ENCODE results near the gene CRYBG2.

CRYBG2 gene

DNA sequence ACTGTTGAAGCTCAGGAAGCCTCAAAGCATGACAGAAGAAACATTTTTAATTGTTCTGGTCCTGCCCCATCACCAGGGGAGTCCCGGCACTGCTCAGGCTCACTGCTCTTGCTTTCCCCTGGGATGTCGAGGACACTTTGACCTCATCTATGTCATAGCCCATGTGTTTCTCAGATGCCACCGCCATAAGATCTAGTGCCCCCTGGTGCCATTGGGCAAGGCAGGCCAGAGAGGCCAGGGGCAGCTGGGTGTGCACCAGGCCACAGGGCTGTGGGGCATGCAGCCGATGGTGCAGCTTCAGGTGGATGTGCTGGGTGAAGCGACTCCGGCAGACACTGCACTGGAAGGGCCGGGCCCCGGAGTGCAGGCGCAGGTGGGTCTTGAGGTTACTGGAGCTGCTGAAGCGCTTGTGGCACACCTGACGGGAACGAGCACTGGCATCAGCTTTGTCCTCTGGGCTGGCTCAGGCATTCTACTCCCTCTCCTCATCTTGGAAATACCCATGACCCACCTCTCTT lies 7.7 kb upstream of the CRYBG2 start:
- no peak for DNase-seq (ENCODE audit: low read depth)
- TF ChIP-seq CTCF (IDR thresholded peaks at IDR 0.05; ENCODE audit: low read depth, low read length) (no peak), POLR2A (IDR thresholded peaks at IDR 0.05; ENCODE audit: extremely low read depth, insufficient read length) (no peak), MAX (IDR thresholded peaks at IDR 0.05; ENCODE audit: low read depth, low read length) (no peak), MYC (IDR thresholded peaks at IDR 0.05; ENCODE audit: low read depth, low read length) (no peak)
- H3K4me3 ChIP-seq (ENCODE audit: low read depth, low read length), result no peak overlapping the region

- no peak for DNase-seq (ENCODE audit: low read depth)
- H3K4me3 ChIP-seq (ENCODE audit: low read depth, low read length), result no peak overlapping the region
- TF ChIP-seq CTCF (IDR thresholded peaks at IDR 0.05; ENCODE audit: low read depth, low read length), result no peak
- no peak for TF ChIP-seq MAX (IDR thresholded peaks at IDR 0.05; ENCODE audit: low read depth, low read length)
- TF ChIP-seq POLR2A (IDR thresholded peaks at IDR 0.05; ENCODE audit: extremely low read depth, insufficient read length), result no peak
- TF ChIP-seq MYC (IDR thresholded peaks at IDR 0.05; ENCODE audit: low read depth, low read length), result no peak
Observed at GRCh38 chr1:26360807-26361604, 7.1 kb upstream of the CRYBG2 start.

DNA sequence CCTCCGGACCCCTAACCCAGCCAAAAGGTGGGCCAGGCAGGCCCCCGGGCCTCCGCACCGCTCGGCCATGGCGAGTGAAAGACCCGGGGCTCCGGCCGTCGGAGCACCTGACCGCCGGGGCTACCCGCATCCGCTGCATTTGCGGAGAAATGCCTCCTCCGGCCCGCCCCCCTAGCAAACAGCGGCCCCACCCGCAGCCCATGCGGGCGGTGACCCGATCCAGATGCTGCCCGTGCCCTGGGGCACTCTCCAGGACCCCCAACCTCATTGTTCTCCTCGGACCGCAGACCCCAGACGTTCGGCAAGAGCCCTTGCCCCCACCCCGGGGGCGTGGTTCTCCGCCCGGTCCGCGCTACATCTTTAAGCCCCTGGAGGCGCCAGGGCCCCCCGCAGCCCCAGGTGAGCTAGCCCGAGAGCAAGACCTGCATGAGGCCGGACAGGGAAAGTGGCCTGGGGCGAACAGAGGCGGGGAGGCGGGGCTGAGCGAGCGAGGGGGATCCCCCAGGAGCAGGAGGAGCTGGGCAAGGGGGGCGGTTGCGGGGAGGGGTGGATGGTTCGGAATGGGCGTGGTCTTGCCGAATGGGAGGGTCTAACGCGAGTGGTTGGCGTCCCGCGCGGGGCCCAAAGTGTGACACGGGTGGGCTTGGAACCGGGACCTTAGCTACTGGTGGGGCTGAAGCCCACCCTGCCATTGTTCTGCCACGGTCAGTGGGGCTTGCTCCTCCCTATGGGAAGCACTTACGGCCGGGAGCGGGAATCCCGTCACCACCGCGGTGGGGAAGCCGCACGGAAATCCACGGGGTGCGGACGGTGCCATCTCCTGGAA lies 6.3 kb upstream of the CRYBG2 start:
- no peak overlapping the region for H3K4me3 ChIP-seq (ENCODE audit: low read depth, low read length)
- TF ChIP-seq CTCF (IDR thresholded peaks at IDR 0.05; ENCODE audit: low read depth, low read length) (no peak), MAX (IDR thresholded peaks at IDR 0.05; ENCODE audit: low read depth, low read length) (no peak), MYC (IDR thresholded peaks at IDR 0.05; ENCODE audit: low read depth, low read length) (no peak), POLR2A (IDR thresholded peaks at IDR 0.05; ENCODE audit: extremely low read depth, insufficient read length) (no peak)

GRCh38 chr1:26358411-26359384 lies 4.8 kb upstream of the CRYBG2 start:
- no peak overlapping the region for H3K4me3 ChIP-seq (ENCODE audit: low read depth, low read length)
- TF ChIP-seq MAX (IDR thresholded peaks at IDR 0.05; ENCODE audit: low read depth, low read length) (no peak), CTCF (IDR thresholded peaks at IDR 0.05; ENCODE audit: low read depth, low read length) (no peak), POLR2A (IDR thresholded peaks at IDR 0.05; ENCODE audit: extremely low read depth, insufficient read length) (no peak), MYC (IDR thresholded peaks at IDR 0.05; ENCODE audit: low read depth, low read length) (no peak)
- DNase-seq (ENCODE audit: low read depth), result no peak

More for the DNA sequence above, 6.3 kb upstream of the CRYBG2 start:
- no peak for DNase-seq (ENCODE audit: low read depth)

GRCh38 chr1:26357121-26357602 lies 3.2 kb upstream of the CRYBG2 start:
- H3K4me3 ChIP-seq (ENCODE audit: low read depth, low read length), result no peak overlapping the region
- DNase-seq (ENCODE audit: low read depth), result no peak
- TF ChIP-seq CTCF (IDR thresholded peaks at IDR 0.05; ENCODE audit: low read depth, low read length) (no peak), MYC (IDR thresholded peaks at IDR 0.05; ENCODE audit: low read depth, low read length) (no peak), POLR2A (IDR thresholded peaks at IDR 0.05; ENCODE audit: extremely low read depth, insufficient read length) (no peak), MAX (IDR thresholded peaks at IDR 0.05; ENCODE audit: low read depth, low read length) (no peak)
